ENCODE data around the gene R3HDM4. TPM values are rescaled to one million over a fixed set of nuclear protein-coding genes. Genes with fewer than 3 reads are reported as not detected.
A peak's percentile ranks its signal among the peaks of the same experiment; 100 is the strongest.

The R3HDM4 gene
- total and polyA plus RNA-seq, 9 of the 15 experiments (the other 6 are each of a cell fraction or from before 2014, with no cell fraction given): 3.2 to 154 (median 59.0) TPM

GRCh38 chr19:917323-918151, 4.5 kb upstream of the R3HDM4 start, which contains the start of gene KISS1R (continued):
- TF ChIP-seq MIER1 (IDR thresholded peaks at IDR 0.05; ENCODE audit: low read depth) (no peak), ZNF398 (CRISPR knock-in tag; IDR thresholded peaks at IDR 0.05) (no peak), CBFB (CRISPR knock-in tag; IDR thresholded peaks at IDR 0.05) (0 out of 2 replicates have a peak, but pooled peaks have one; percentile 27), ZNF561 (CRISPR knock-in tag; conservative IDR thresholded peaks at IDR 0.05) (no peak), RAD21 (CRISPR knock-in tag; conservative IDR thresholded peaks at IDR 0.05 in 1 of 2, IDR thresholded peaks at IDR 0.05 in 1 of 2) (peak; percentile 90 to 96), E2F1 (CRISPR knock-in tag; IDR thresholded peaks at IDR 0.05) (peak; percentile 44; the same call in 1 of the 2 replicates), HLTF (IDR thresholded peaks at IDR 0.05) (no peak), TEAD1 (CRISPR knock-in tag; IDR thresholded peaks at IDR 0.05) (0 out of 4 replicates have a peak, but pooled peaks of 1 of the 2 experiments have one; percentile 23), ZNF655 (CRISPR knock-in tag; IDR thresholded peaks at IDR 0.05) (no peak), ZNF79 (CRISPR knock-in tag; IDR thresholded peaks at IDR 0.05; ENCODE audit: low read depth) (no peak), KLF6 (CRISPR knock-in tag; IDR thresholded peaks at IDR 0.05; ENCODE audit: borderline replicate concordance) (no peak), ZNF75A (CRISPR knock-in tag; IDR thresholded peaks at IDR 0.05) (no peak), ZFP36 (IDR thresholded peaks at IDR 0.05; ENCODE audit: low read depth, low read length, partially characterized antibody) (peak; percentile 100), E2F6 (IDR thresholded peaks at IDR 0.05; ENCODE audit: borderline replicate concordance in 1 of 2, extremely low read depth in 1 of 2, insufficient read depth in 1 of 2, insufficient read length in 1 of 2, low read depth in 1 of 2, low read length in 1 of 2, poor library complexity in 1 of 2, severe bottlenecking in 1 of 2) (peak; percentile 69 to 92), ZNF140 (CRISPR knock-in tag; IDR thresholded peaks at IDR 0.05) (no peak), RNF219 (CRISPR knock-in tag; IDR thresholded peaks at IDR 0.05) (no peak), ZKSCAN3 (CRISPR knock-in tag; IDR thresholded peaks at IDR 0.05) (no peak), RFX5 (IDR thresholded peaks at IDR 0.05; ENCODE audit: low read depth, low read length) (no peak), PHF8 (IDR thresholded peaks at IDR 0.05; ENCODE audit: borderline replicate concordance, low read length) (peak; percentile 50; the same call in 1 of the 2 replicates)

Data from K562 (cell line).